ENCODE results near the gene IQGAP2. TPM values are rescaled to one million over a fixed set of nuclear protein-coding genes. Genes with fewer than 3 reads are reported as not detected.

Gene IQGAP2
- polyA plus RNA-seq, 1 experiment = 0.63 TPM

- CTCF ChIA-PET = interaction anchor here (0.7 to 3.1 kb wide), 3 partner anchors 11 to 143 kb away, joined by 3 to 25 read pairs (median 3); no protein-coding TSS in a partner anchor
- no peaks in the 10 kb centered on the region for H3K27me3 ChIP-seq (ENCODE audit: control insufficient read depth, insufficient read depth, low read length)
- H3K9me3 ChIP-seq (ENCODE audit: control insufficient read depth, insufficient read depth, low read length) = no peaks in the 10 kb centered on the region
- TF ChIP-seq, protein P1, sequence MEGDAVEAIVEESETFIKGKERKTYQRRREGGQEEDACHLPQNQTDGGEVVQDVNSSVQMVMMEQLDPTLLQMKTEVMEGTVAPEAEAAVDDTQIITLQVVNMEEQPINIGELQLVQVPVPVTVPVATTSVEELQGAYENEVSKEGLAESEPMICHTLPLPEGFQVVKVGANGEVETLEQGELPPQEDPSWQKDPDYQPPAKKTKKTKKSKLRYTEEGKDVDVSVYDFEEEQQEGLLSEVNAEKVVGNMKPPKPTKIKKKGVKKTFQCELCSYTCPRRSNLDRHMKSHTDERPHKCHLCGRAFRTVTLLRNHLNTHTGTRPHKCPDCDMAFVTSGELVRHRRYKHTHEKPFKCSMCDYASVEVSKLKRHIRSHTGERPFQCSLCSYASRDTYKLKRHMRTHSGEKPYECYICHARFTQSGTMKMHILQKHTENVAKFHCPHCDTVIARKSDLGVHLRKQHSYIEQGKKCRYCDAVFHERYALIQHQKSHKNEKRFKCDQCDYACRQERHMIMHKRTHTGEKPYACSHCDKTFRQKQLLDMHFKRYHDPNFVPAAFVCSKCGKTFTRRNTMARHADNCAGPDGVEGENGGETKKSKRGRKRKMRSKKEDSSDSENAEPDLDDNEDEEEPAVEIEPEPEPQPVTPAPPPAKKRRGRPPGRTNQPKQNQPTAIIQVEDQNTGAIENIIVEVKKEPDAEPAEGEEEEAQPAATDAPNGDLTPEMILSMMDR (IDR thresholded peaks at IDR 0.05; ENCODE audit: low read depth, low read length) = no peak
- POLR2A ChIA-PET = no interaction called here
- DNase-seq (ENCODE audit: low read depth, low spot score) = no peak
- H3K27ac ChIP-seq (ENCODE audit: low read depth, low read length) = no peak overlapping the region
- no peak overlapping the region for H3K4me3 ChIP-seq (ENCODE audit: low read depth, low read length)
Observed at GRCh38 chr5:76744632-76745031, 341.5 kb downstream of the IQGAP2 start.

DNA sequence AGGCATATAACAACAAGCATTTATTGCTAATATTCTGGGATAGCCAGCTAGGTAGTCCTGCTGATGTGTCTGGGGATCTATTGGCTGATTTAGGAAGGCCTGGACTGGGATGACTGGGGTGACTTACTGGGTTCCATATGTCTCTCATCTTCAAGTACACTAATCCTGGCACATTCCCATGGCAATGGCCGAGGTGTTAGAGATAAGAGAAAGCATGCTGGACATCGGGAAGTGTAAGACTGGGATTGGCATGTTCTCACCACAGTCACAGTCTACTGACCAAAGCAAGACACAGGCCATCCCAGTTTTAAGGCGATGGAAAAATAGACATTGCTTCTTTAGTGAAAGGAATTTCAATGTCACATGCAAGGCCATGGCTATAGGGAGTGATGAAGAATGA lies 342.6 kb downstream of the IQGAP2 start:
- Histone ChIP-seq H3K27me3 (ENCODE audit: control insufficient read depth, insufficient read depth, low read length) (no peaks in the 10 kb centered on the region), H3K4me3 (ENCODE audit: low read depth, low read length) (no peak overlapping the region), H3K9me3 (ENCODE audit: control insufficient read depth, insufficient read depth, low read length) (no peaks in the 10 kb centered on the region), H3K27ac (ENCODE audit: low read depth, low read length) (no peak overlapping the region)
- CTCF ChIA-PET = interaction anchor here (3.1 kb wide), 1 partner anchor 29 kb away, joined by 25 read pairs; no protein-coding TSS in a partner anchor
- TF ChIP-seq, protein P1 (IDR thresholded peaks at IDR 0.05; ENCODE audit: low read depth, low read length) = no peak
- POLR2A ChIA-PET = no interaction called here
- DNase-seq (ENCODE audit: low read depth, low spot score) = no peak

- TF ChIP-seq, protein P1 (IDR thresholded peaks at IDR 0.05; ENCODE audit: low read depth, low read length) = no peak
- Histone ChIP-seq H3K9me3 (ENCODE audit: control insufficient read depth, insufficient read depth, low read length) (no peaks in the 10 kb centered on the region), H3K4me3 (ENCODE audit: low read depth, low read length) (no peak overlapping the region), H3K27me3 (ENCODE audit: control insufficient read depth, insufficient read depth, low read length) (no peaks in the 10 kb centered on the region), H3K27ac (ENCODE audit: low read depth, low read length) (no peak overlapping the region)
- CTCF ChIA-PET = interaction anchor here (3.1 kb wide), 1 partner anchor 28 kb away, joined by 25 read pairs; no protein-coding TSS in a partner anchor
- DNase-seq (ENCODE audit: low read depth, low spot score) = no peak
- POLR2A ChIA-PET = no interaction called here
Observed at GRCh38 chr5:76746677-76747076, 343.6 kb downstream of the IQGAP2 start.

DNA sequence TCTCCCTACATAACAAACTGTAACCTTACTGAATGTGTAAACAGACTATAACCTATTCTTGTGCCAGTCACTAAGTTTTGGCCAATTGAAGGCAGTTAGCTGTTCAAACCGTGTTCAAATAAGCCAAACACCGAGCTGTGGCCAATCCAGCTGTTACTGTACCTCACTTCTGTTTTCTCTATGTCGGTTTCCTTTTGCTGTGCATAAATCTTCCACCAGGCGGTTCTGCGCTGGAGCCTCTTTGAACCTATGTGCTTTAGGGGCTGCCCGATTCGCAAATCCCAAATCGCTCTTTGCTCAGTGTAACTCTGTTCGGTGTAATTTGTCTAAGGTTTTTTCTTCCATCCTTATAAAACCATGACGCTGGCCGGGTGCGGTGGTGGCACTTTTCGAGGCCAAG lies 344.6 kb downstream of the IQGAP2 start:
- CTCF ChIA-PET = no interaction called here
- no peak for DNase-seq (ENCODE audit: low read depth, low spot score)
- POLR2A ChIA-PET = no interaction called here
- no peaks in the 10 kb centered on the region for H3K9me3 ChIP-seq (ENCODE audit: control insufficient read depth, insufficient read depth, low read length)
- no peak overlapping the region for H3K27ac ChIP-seq (ENCODE audit: low read depth, low read length)
- TF ChIP-seq, protein P1 (IDR thresholded peaks at IDR 0.05; ENCODE audit: low read depth, low read length) = no peak
- H3K4me3 ChIP-seq (ENCODE audit: low read depth, low read length) = no peak overlapping the region
- no peaks in the 10 kb centered on the region for H3K27me3 ChIP-seq (ENCODE audit: control insufficient read depth, insufficient read depth, low read length)

GRCh38 chr5:76751291-76751690 lies 348.2 kb downstream of the IQGAP2 start:
- Histone ChIP-seq H3K27me3 (ENCODE audit: control insufficient read depth, insufficient read depth, low read length) (no peaks in the 10 kb centered on the region), H3K27ac (ENCODE audit: low read depth, low read length) (no peak overlapping the region), H3K9me3 (ENCODE audit: control insufficient read depth, insufficient read depth, low read length) (no peaks in the 10 kb centered on the region), H3K4me3 (ENCODE audit: low read depth, low read length) (no peak overlapping the region)
- ChIA-PET CTCF (interaction anchor here (1.6 kb wide), 1 partner anchor 23 kb away, joined by 7 read pairs; no protein-coding TSS in a partner anchor), POLR2A (no interaction called here)
- TF ChIP-seq, protein P1 (IDR thresholded peaks at IDR 0.05; ENCODE audit: low read depth, low read length) = no peak
- DNase-seq (ENCODE audit: low read depth, low spot score) = no peak
